HEK293 (cell line): ENCODE measurements around the gene CACNB4.

Experiments used
- MYNN ChIP-seq: fragments of 450-650 bp; formaldehyde crosslinking; IDR thresholded peaks from 2 replicates; pipeline ENCODE4 v1.5.1; 2016; ENCODE audit warnings: missing biosample characterization, missing genetic modification characterization, borderline replicate concordance
- YY2 ChIP-seq: fragments of 450-650 bp; formaldehyde crosslinking; IDR thresholded peaks from 2 replicates; pipeline ENCODE4 v1.5.1; 2016; ENCODE audit warnings: missing biosample characterization, missing genetic modification characterization
- ZBTB7A ChIP-seq: fragments of 450-650 bp; formaldehyde crosslinking; IDR thresholded peaks from 2 replicates; pipeline ENCODE4 v1.5.1; 2016; ENCODE audit warnings: low read depth, missing biosample characterization, missing genetic modification characterization
- ZNF24 ChIP-seq: fragments of 450-650 bp; formaldehyde crosslinking; IDR thresholded peaks from 2 replicates; pipeline ENCODE4 v1.5.1; 2016; ENCODE audit warnings: missing biosample characterization, missing genetic modification characterization
- ZNF521 ChIP-seq: fragments of 450-650 bp; formaldehyde crosslinking; IDR thresholded peaks from 2 replicates; pipeline ENCODE4 v1.5.1; 2017; ENCODE audit warnings: missing biosample characterization, mild to moderate bottlenecking, missing genetic modification characterization
- ZNF747 ChIP-seq: fragments of 450-650 bp; formaldehyde crosslinking; IDR thresholded peaks from 2 replicates; pipeline ENCODE4 v1.5.1; 2016; ENCODE audit warnings: missing biosample characterization, missing genetic modification characterization
- ZNF830 ChIP-seq: fragments of 450-650 bp; IDR thresholded peaks from 2 replicates; pipeline ENCODE4 v1.5.0; 2018; ENCODE audit warnings: missing biosample characterization, missing genetic modification characterization, low read depth, mild to moderate bottlenecking, moderate library complexity
- TF ChIP-seq, protein P1 (sequence below): fragments of 450-650 bp; formaldehyde crosslinking; IDR thresholded peaks from 2 replicates; pipeline ENCODE4 v1.5.1; 2016; ENCODE audit warnings: missing biosample characterization, missing genetic modification characterization
- TF ChIP-seq, protein P2 (sequence below): fragments of 450-650 bp; formaldehyde crosslinking; IDR thresholded peaks from 2 replicates; pipeline ENCODE4 v1.5.1; 2016; ENCODE audit warnings: missing biosample characterization, missing genetic modification characterization, low read depth

- TF ChIP-seq ZNF521 (no peak), ZNF747 (tag by site-specific recombination) (no peak), ZNF24 (tag by site-specific recombination) (no peak), YY2 (tag by site-specific recombination) (no peak), ZBTB7A (tag by site-specific recombination) (no peak), MYNN (tag by site-specific recombination) (no peak), ZNF830 (tag by site-specific recombination) (no peak)
- TF ChIP-seq, protein P1, sequence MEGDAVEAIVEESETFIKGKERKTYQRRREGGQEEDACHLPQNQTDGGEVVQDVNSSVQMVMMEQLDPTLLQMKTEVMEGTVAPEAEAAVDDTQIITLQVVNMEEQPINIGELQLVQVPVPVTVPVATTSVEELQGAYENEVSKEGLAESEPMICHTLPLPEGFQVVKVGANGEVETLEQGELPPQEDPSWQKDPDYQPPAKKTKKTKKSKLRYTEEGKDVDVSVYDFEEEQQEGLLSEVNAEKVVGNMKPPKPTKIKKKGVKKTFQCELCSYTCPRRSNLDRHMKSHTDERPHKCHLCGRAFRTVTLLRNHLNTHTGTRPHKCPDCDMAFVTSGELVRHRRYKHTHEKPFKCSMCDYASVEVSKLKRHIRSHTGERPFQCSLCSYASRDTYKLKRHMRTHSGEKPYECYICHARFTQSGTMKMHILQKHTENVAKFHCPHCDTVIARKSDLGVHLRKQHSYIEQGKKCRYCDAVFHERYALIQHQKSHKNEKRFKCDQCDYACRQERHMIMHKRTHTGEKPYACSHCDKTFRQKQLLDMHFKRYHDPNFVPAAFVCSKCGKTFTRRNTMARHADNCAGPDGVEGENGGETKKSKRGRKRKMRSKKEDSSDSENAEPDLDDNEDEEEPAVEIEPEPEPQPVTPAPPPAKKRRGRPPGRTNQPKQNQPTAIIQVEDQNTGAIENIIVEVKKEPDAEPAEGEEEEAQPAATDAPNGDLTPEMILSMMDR (tag by site-specific recombination): no peak
- TF ChIP-seq, protein P2, sequence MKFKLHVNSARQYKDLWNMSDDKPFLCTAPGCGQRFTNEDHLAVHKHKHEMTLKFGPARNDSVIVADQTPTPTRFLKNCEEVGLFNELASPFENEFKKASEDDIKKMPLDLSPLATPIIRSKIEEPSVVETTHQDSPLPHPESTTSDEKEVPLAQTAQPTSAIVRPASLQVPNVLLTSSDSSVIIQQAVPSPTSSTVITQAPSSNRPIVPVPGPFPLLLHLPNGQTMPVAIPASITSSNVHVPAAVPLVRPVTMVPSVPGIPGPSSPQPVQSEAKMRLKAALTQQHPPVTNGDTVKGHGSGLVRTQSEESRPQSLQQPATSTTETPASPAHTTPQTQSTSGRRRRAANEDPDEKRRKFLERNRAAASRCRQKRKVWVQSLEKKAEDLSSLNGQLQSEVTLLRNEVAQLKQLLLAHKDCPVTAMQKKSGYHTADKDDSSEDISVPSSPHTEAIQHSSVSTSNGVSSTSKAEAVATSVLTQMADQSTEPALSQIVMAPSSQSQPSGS (tag by site-specific recombination): no peak
These were observed 151.7 kb downstream of the CACNB4 start for GRCh38 chr2:151946899-151947812.
